NB4 (cell line): Measurements from ENCODE around the gene PIERCE2.
A peak's percentile ranks its signal among the peaks of the same experiment; 100 is the strongest.

Source experiments
- DNase-seq: peaks from one replicate; pipeline ENCODE4 v3.0.0; 2010; ENCODE audit warnings: low read depth
- H3K4me3 ChIP-seq: one replicate; pipeline ENCODE4 v1.5.1; 2011; ENCODE audit warnings: mild to moderate bottlenecking, low read depth, low read length, moderate library complexity
- MYC ChIP-seq: IDR thresholded peaks from 2 replicates; pipeline ENCODE4 v1.6.1; 2011; ENCODE audit warnings: low read depth, low read length
- POLR2A ChIP-seq: IDR thresholded peaks from 2 replicates; pipeline ENCODE4 v1.6.1; 2011; ENCODE audit warnings: mild to moderate bottlenecking; ENCODE audit not compliant: insufficient read length; ENCODE audit errors: extremely low read depth
- TF ChIP-seq, protein P1 (sequence below): IDR thresholded peaks from 2 replicates; pipeline ENCODE4 v1.6.1; 2011; ENCODE audit warnings: low read depth, low read length
- TF ChIP-seq, protein P2 (sequence below): IDR thresholded peaks from one replicate; pipeline ENCODE4 v1.5.1; 2012; ENCODE audit warnings: low read depth, low read length

The PIERCE2 gene

DNA sequence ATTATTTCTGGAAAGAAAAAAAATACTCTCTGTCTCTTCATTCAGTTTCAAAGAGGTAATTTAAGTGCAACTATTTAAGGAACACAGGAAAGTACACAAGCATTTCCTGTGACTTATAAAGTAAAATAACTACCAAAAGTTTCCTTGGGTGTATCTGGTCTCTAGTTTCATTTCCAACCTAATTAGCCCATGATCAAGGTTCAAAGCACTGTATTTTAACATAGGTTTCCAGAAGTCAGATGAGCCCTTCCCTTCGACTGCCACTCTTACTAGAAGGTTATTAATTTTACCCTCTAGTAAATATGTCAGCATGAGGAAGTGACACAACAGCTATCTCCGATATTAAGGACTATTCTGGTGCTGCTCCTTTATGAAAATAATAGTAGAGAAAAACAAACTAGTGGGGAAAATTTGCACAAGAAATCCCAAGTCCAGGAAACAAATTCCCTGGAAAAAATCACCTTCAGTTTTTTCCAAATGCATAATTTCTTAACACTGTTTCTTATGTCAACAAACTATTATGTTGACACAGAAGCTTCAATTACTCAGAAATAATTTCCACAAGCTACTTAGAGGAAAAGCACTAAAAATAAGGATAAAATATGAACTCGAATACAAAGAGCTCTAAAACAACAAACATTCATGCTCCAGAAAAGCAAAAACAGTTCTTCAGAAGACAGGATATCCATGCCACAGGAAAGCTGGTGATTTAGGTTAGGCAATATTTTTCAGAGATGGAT lies 35.4 kb upstream of the PIERCE2 start:
- no peak overlapping the region for H3K4me3 ChIP-seq
- no peak for TF ChIP-seq POLR2A
- TF ChIP-seq MYC = no peak
- TF ChIP-seq, protein P1, sequence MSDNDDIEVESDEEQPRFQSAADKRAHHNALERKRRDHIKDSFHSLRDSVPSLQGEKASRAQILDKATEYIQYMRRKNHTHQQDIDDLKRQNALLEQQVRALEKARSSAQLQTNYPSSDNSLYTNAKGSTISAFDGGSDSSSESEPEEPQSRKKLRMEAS = no peak
- TF ChIP-seq, protein P2, sequence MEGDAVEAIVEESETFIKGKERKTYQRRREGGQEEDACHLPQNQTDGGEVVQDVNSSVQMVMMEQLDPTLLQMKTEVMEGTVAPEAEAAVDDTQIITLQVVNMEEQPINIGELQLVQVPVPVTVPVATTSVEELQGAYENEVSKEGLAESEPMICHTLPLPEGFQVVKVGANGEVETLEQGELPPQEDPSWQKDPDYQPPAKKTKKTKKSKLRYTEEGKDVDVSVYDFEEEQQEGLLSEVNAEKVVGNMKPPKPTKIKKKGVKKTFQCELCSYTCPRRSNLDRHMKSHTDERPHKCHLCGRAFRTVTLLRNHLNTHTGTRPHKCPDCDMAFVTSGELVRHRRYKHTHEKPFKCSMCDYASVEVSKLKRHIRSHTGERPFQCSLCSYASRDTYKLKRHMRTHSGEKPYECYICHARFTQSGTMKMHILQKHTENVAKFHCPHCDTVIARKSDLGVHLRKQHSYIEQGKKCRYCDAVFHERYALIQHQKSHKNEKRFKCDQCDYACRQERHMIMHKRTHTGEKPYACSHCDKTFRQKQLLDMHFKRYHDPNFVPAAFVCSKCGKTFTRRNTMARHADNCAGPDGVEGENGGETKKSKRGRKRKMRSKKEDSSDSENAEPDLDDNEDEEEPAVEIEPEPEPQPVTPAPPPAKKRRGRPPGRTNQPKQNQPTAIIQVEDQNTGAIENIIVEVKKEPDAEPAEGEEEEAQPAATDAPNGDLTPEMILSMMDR = no peak
- DNase-seq = no peak

DNA sequence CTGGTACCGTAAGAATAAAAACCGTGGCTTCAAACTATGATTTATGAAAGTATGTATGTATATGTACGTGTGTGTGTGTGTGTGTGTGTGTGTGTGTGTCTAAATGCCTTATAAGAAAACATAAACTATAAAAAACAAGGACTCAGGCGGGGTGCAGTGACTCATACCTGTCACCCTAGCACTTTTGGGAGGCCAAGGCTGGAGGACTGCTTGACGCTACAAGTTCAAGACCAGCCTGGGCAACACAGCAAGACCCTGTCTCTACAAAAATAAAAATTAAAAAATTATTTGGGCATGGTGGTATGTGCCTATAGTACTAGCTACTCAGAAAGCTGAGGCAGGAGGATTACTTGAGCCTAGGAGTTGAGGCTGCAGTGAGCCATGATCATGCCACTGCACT lies 29.2 kb upstream of the PIERCE2 start:
- TF ChIP-seq POLR2A = no peak
- no peak for DNase-seq
- H3K4me3 ChIP-seq = no peak overlapping the region

DNA sequence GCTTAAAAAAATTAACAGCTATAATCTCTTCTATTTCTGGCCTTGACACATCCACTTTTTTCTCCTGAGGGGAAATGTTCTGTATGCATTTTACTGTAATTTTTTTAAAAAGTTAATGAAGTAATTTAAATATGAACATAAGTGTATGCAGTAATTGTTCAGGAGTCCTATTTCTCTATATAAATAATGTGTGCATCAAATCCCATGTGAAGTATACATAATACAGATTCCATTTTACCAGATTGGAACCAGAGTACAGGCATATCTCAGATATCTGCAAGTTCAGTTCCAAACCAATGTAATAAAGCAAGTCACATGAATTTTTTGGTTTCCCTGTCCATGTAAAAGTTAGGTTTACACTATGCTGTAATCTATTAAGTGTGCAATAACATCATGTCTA lies 26.7 kb upstream of the PIERCE2 start:
- no peak overlapping the region for H3K4me3 ChIP-seq
- TF ChIP-seq MYC (no peak), POLR2A (no peak)
- TF ChIP-seq, protein P2 = no peak
- TF ChIP-seq, protein P1 = no peak
- no peak for DNase-seq

DNA sequence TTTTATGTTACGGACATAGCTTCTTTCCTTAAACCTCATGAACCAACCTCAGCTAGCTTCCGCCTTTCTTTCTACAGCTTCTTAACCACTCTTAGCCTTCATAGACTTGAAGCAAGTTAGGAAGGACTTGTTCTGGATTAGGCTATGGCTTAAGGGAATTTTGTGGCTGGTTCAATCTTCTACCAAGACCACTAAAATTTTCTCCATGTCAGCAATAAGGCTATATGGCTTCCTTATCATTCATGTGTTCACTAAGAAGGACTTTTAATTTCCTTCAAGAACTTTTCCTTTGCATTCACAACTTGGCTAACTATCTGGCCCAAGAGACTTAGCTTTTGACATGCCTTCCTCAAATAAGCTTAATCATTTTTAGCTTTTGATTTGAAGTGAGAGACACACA lies 24.6 kb upstream of the PIERCE2 start:
- no peak for TF ChIP-seq MYC
- no peak for TF ChIP-seq POLR2A
- TF ChIP-seq, protein P1 = no peak
- TF ChIP-seq, protein P2 = no peak
- DNase-seq = no peak

DNA sequence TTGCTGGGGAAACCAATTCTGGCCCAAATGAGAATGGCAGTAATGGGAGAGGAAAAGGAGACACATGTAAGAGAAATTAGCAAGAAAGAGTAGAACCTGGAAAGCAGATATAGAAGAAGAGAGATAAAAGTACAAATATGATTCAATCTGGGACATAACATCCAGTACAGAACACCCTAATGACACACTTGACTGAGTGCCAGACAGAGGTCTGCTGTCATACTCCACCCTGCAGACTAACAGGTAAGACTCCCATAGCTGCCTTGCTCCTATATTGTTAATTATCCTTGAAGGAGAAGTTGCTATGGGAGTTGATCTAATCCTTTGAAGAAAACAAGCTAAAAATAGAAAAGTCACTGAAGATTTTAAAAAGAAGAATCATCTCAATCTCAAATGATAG lies 21.3 kb upstream of the PIERCE2 start:
- TF ChIP-seq, protein P1 = no peak
- no peak for TF ChIP-seq POLR2A
- DNase-seq = no peak
- H3K4me3 ChIP-seq = no peak overlapping the region

More for the DNA sequence above, 24.6 kb upstream of the PIERCE2 start:
- H3K4me3 ChIP-seq = no peak overlapping the region

DNA sequence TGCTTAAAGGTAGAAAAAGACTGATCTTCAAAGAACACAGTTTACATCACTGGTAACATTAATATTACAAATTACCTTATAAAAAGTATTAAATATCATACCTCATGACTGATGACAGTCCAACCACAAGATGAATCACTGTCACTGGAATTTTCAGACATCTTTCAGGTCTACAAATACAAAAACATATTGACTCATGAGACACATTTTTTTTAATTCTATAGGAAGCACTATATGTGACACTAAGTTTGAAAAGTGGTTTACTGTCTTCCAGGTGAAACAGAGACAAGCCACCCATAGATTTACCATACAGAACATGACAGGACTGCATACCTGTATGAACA lies 19.1 kb upstream of the PIERCE2 start:
- no peak for DNase-seq
- TF ChIP-seq MYC (no peak), POLR2A (no peak)
- TF ChIP-seq, protein P1 = no peak
- TF ChIP-seq, protein P2 = no peak
- H3K4me3 ChIP-seq = no peak overlapping the region

DNA sequence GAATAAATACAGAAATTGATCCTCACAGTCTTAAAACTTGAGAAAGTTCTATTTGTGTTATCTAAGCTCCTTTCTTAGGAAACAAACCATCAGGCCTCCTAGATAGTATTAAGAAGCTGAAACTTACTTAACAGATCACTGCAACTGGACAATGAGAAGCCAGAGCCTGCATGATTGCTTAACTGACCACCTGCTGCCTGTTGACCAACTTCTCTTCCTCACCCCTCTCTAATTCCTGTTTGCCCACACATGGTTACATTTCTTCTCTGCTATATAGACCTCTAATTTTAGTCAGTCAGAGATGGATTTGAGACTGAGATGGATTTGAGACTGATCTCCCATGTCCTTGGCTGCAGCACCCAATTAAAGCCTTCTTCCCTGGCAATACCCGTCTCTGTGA lies 13.6 kb upstream of the PIERCE2 start:
- H3K4me3 ChIP-seq = no peak overlapping the region
- TF ChIP-seq, protein P1 = peak; percentile 35; the same call in 1 of the 2 replicates
- TF ChIP-seq, protein P2 = no peak
- TF ChIP-seq MYC (0 out of 2 replicates have a peak, but pooled peaks have one; percentile 30), POLR2A (no peak)
- DNase-seq = peak; percentile 86
